HFF-Myc (cell line): ENCODE results near the gene LAMC1.

Experiments
- DNase-seq: peaks from one replicate; pipeline ENCODE4 v3.0.0-alpha.2; 2011; ENCODE audit warnings: low read depth; ENCODE audit errors: extremely low read depth
- H3K4me3 ChIP-seq: replicated peaks from 2 replicates; pipeline ENCODE4 v1.5.1; 2011; ENCODE audit warnings: low read depth, mild to moderate bottlenecking, control low read depth, low read length
- CTCF ChIP-seq: IDR thresholded peaks from 2 replicates; pipeline ENCODE4 v1.5.1; 2012; ENCODE audit warnings: mild to moderate bottlenecking, low read depth, low read length, control low read depth; ENCODE audit errors: missing control alignments

Gene LAMC1

GRCh38 chr1:183023146-183023600 is at the start of gene LAMC1:
Gene LAMC1, plus strand, starts transcription at chr1:183023420. Its CDS starts 297 bp downstream, at chr1:183023717.
- peak within 1 kb of the TSS; percentile 78 for H3K4me3 ChIP-seq
- no peak for TF ChIP-seq CTCF
- no peak for DNase-seq

- no peak overlapping the region for H3K4me3 ChIP-seq
- DNase-seq, result no peak
- no peak for TF ChIP-seq CTCF
These were observed 48.6 kb upstream of the LAMC1 start for GRCh38 chr1:182974506-182975191.

DNA sequence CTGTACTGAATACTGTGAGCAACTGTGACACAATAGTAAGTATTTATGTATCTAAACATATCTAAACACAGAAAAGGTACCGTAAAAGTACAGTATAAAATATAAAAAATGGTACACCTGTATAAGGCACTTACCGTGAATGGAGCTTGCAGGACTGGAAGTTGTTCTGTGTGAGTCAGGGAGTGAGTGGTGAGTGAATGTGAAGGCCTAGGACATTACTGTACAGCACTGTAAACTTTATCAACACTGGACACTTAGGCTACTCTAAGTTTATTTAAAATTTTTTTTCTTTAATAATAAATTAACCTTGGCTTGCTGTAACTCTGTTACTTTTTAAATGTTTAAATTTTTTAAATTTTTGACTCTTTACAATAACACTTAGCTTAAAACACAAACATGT is 45.7 kb upstream of the LAMC1 start:
- TF ChIP-seq CTCF, result no peak
- no peak overlapping the region for H3K4me3 ChIP-seq
- DNase-seq, result no peak

GRCh38 chr1:182978151-182978853 is 44.9 kb upstream of the LAMC1 start:
- TF ChIP-seq CTCF, result no peak
- H3K4me3 ChIP-seq, result no peak overlapping the region
- no peak for DNase-seq

DNA sequence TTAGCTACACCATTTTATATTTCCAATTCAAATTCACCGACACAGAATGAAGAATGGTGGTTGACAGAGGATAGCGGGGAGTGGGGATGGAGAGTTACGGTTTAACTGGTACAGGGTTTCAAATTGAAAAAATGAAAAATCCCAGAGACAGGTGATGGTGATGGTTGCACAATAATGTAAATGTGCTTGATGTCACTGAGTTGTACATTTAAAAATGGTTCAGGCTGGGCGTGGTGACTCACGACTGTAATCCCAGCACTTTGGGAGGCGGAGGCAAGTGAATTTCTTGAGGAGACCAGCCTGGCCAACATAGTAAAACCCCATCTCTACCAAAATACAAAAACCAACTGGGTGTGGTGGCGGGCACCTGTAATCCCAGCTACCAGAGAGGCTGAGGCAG is 39.1 kb upstream of the LAMC1 start:
- DNase-seq, result no peak
- TF ChIP-seq CTCF, result no peak
- no peak overlapping the region for H3K4me3 ChIP-seq

DNA sequence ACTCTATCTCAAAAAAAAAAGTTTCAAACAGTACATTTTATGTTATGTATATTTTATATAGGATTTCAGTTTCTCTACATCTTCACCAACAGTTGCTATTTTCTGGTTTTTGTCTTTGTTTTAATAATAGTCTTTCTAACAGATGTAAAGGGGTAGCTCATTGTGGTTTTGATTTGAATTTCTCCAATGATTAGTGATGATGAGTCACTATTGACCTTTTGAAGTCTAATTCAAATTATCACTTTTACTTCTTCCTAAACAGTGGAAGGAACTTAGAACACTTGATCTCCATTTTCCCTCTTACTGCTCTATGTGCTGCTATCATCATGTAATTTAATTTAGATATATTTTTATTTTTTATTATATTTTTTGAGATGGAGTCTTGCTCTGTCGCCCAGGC is 38.6 kb upstream of the LAMC1 start:
- DNase-seq, result no peak
- no peak for TF ChIP-seq CTCF
- no peak overlapping the region for H3K4me3 ChIP-seq
